AG09319 (cell line): ENCODE data around the gene OR51D1.

Experiments used
- DNase-seq: peaks from one replicate; pipeline ENCODE4 v3.0.0-alpha.2; 2010; ENCODE audit warnings: low read depth; ENCODE audit errors: extremely low read depth
- CTCF ChIP-seq: IDR thresholded peaks from 2 replicates; pipeline ENCODE4 v1.5.1; 2011; ENCODE audit warnings: low read depth, mild to moderate bottlenecking, inconsistent platforms, low read length, moderate library complexity

The OR51D1 gene

DNA sequence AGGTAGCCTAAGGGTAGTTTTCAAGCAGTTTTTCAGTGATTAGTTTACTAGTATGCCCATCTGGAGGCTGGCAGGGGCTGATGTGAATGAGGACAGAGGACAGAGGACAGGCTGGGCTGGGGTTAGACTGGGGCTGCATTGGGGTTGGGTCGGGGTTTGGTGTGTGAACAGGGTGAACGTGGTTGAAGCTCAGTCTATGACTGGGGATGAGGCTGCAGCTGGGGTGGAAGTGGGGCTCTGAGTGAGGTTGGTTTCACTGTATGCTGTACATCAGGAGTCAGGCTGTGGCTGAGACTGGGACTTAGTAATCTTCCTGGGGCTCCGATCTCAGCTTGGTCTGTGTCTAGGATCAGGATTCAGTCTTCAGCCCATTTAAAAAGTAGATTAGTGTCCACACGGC, 7.0 kb downstream of the OR51D1 start:
- DNase-seq, result no peak
- TF ChIP-seq CTCF, result no peak

- no peak for TF ChIP-seq CTCF
Observed at GRCh38 chr11:4645974-4646373, 8.7 kb downstream of the OR51D1 start.

DNA sequence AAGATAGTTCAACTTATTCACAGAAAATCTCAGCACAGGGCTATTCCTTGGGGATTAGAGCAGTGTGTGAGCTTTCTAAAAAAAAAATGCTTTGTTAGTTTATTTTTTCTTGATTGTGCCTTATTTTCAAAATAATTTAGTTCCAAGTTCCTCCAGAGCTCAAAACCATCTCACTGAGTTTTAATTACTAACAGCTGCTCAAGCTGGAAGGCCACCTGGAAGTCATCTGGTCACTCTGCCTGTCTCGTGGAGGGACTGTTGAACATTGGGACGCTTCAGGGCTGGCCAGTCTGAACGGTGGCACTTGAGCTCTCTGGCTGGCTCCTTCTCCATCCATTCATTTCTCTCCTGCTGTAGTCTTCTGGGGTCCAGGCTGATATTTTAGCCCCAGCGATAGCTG, 10.5 kb downstream of the OR51D1 start:
- no peak for TF ChIP-seq CTCF
- no peak for DNase-seq

More at GRCh38 chr11:4645974-4646373, 8.7 kb downstream of the OR51D1 start:
- no peak for DNase-seq

DNA sequence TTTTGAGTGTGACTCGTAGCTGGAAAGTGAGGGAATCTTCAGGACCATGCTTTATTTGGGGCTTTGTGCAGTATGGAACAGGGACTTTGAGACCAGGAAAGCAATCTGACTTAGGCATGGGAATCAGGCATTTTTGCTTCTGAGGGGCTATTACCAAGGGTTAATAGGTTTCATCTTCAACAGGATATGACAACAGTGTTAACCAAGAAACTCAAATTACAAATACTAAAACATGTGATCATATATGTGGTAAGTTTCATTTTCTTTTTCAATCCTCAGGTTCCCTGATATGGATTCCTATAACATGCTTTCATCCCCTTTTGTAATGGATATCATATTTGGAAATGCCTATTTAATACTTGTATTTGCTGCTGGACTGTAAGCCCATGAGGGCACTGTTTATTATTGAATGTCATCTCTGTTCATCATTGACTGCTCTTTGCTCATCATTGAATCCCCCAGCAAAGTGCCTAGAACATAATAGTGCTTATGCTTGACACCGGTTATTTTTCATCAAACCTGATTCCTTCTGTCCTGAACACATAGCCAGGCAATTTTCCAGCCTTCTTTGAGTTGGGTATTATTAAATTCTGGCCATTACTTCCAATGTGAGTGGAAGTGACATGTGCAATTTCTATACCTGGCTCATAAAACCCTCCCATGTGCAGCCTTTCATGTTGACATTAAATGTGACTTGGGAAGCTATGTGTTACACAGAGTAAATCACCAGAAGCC, 17.5 kb downstream of the OR51D1 start:
- TF ChIP-seq CTCF, result no peak
- DNase-seq, result no peak

DNA sequence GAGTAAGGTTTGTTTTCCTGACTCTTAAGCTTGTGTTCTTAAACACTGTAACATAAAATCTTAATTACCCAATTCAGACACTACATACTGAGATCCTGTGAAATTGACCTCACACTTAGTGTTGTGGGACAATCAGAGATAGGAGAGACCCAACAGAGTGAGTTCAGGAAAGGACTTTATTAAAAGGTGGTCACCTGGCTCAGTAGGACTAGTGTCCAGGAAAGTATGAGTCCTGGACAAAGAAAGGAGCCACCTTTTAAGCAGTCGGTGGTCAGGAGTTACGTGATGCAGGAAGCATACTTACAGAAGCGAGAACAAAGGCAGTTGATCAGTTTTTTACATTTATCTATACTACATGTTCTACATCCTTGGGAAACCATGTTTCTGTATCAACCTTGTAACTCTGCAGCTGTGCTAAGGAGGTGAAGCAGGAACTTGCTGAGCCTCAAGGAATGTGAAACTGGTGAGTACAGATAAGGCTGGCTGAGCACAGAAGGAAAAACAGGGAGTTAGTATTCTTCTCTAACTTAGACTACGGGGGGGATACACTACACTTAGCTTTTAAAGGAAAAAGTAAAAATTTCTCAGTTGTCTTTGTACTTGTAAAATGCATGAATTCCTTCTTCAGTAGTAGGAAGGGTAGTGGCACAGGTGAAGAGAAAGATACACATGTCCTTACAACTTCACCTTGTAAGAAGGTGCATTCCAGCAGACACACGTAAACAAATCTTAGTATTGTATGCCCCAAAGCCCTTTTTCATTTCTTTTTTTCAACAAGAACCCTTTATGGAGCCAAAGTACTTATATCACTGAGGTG, 21.6 kb downstream of the OR51D1 start:
- no peak for TF ChIP-seq CTCF
- DNase-seq, result no peak

- no peak for DNase-seq
- TF ChIP-seq CTCF, result no peak
Observed at GRCh38 chr11:4662876-4663275, 25.6 kb downstream of the OR51D1 start.

DNA sequence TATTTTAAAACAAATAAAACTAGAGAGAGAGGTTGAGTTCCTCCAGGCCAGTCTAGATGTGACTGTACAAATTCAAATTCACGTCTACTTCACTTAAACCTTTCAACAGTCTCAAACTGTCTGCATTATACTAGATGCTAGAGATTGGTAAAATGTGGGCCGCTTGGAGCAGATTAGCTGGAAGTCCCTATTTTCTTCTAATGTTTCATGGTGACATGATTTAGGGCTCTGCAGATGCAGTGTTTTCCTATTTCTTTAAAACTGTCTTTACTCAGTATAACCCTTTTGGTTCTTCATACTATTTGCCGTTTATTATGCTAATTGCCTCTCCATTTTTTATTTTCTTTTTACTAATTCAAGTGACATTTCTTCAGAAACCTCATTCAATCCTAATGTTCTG, 26.9 kb downstream of the OR51D1 start:
- no peak for DNase-seq
- no peak for TF ChIP-seq CTCF
